Measurements from ENCODE around the gene FAM24A.
"Not testable (repeated sequence)": the region's sequence is repeated elsewhere in the genome, so short reads cannot be mapped to it uniquely, and the experiment has no call there.

The FAM24A gene

DNA sequence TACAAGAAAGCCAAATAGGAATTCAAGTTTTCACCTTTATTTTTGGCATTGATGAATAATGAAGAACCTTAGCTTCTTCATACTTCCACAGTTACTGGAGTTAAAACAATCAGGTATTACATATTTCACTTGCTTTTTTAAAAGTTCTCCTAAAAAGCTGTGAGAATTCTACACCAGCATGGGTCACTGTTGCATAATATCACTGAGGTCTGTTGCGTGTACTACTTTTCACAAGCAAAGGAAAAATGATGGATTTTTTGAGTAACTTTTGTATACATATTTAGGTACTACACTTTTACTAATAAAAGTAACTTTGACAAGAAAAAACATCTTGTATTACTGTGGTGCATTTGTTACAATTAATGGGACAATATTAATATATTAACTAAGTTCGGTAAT lies 46.2 kb upstream of the FAM24A start:
- peaks cover 74% of the 10 kb centered on the region for H3K79me2 ChIP-seq (ENCODE audit: low read length)
- no peaks in the 10 kb centered on the region for H3K4me1 ChIP-seq (ENCODE audit: low read length)
- no peaks in the 10 kb centered on the region for H3K9me2 ChIP-seq (replicated peaks; ENCODE audit: insufficient read depth, low read length)
- H3K36me3 ChIP-seq (replicated peaks; ENCODE audit: insufficient read depth, low read length), result no peaks in the 10 kb centered on the region
- no peak overlapping the region for H2AFZ ChIP-seq (ENCODE audit: low read length)
- no peaks in the 10 kb centered on the region for H3K9me3 ChIP-seq (replicated peaks; ENCODE audit: insufficient read depth, low read length)
- no peaks in the 10 kb centered on the region for H3K27me3 ChIP-seq (replicated peaks; ENCODE audit: insufficient read depth, low read length)
- DNase-seq, result no peak
- no peak overlapping the region for H3K27ac ChIP-seq (ENCODE audit: low read length)
- H4K20me1 ChIP-seq (ENCODE audit: insufficient read depth, low read length), result no peaks in the 10 kb centered on the region
- no peak overlapping the region for H3K4me2 ChIP-seq (ENCODE audit: low read depth, low read length)
- no peak overlapping the region for H3K9ac ChIP-seq (ENCODE audit: low read length)
- H3F3A ChIP-seq (ENCODE audit: insufficient read depth, low read length), result no peaks in the 10 kb centered on the region
- H3K4me3 ChIP-seq (ENCODE audit: low read length), result no peak overlapping the region
- TF ChIP-seq EZH2phosphoT487 (IDR thresholded peaks at IDR 0.05; ENCODE audit: low read length) (no peak), EZH2 (optimal IDR thresholded peaks at IDR 0.05; ENCODE audit: low read depth, low read length) (no peak)
- TF ChIP-seq, protein P1, sequence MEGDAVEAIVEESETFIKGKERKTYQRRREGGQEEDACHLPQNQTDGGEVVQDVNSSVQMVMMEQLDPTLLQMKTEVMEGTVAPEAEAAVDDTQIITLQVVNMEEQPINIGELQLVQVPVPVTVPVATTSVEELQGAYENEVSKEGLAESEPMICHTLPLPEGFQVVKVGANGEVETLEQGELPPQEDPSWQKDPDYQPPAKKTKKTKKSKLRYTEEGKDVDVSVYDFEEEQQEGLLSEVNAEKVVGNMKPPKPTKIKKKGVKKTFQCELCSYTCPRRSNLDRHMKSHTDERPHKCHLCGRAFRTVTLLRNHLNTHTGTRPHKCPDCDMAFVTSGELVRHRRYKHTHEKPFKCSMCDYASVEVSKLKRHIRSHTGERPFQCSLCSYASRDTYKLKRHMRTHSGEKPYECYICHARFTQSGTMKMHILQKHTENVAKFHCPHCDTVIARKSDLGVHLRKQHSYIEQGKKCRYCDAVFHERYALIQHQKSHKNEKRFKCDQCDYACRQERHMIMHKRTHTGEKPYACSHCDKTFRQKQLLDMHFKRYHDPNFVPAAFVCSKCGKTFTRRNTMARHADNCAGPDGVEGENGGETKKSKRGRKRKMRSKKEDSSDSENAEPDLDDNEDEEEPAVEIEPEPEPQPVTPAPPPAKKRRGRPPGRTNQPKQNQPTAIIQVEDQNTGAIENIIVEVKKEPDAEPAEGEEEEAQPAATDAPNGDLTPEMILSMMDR (IDR thresholded peaks at IDR 0.05; ENCODE audit: low read length), result no peak

- H3K9ac ChIP-seq (ENCODE audit: low read length), result no peak overlapping the region
- no peak for DNase-seq
- H3K4me3 ChIP-seq (ENCODE audit: low read length), result no peak overlapping the region
- no peaks in the 10 kb centered on the region for H3K9me2 ChIP-seq (replicated peaks; ENCODE audit: insufficient read depth, low read length)
- H3K79me2 ChIP-seq (ENCODE audit: low read length), result peaks cover 67% of the 10 kb centered on the region
- no peaks in the 10 kb centered on the region for H3K27me3 ChIP-seq (replicated peaks; ENCODE audit: insufficient read depth, low read length)
- H3K36me3 ChIP-seq (replicated peaks; ENCODE audit: insufficient read depth, low read length), result no peaks in the 10 kb centered on the region
- no peak overlapping the region for H3K27ac ChIP-seq (ENCODE audit: low read length)
- H4K20me1 ChIP-seq (ENCODE audit: insufficient read depth, low read length), result no peaks in the 10 kb centered on the region
- H2AFZ ChIP-seq (ENCODE audit: low read length), result no peak overlapping the region
- H3K9me3 ChIP-seq (replicated peaks; ENCODE audit: insufficient read depth, low read length), result no peaks in the 10 kb centered on the region
- H3K4me1 ChIP-seq (ENCODE audit: low read length), result no peaks in the 10 kb centered on the region
- TF ChIP-seq EZH2 (optimal IDR thresholded peaks at IDR 0.05; ENCODE audit: low read depth, low read length), result no peak
- no peak for TF ChIP-seq EZH2phosphoT487 (IDR thresholded peaks at IDR 0.05; ENCODE audit: low read length)
- TF ChIP-seq, protein P1 (IDR thresholded peaks at IDR 0.05; ENCODE audit: low read length), result no peak
- no peak overlapping the region for H3K4me2 ChIP-seq (ENCODE audit: low read depth, low read length)
- H3F3A ChIP-seq (ENCODE audit: insufficient read depth, low read length), result no peaks in the 10 kb centered on the region
These were observed 45.5 kb upstream of the FAM24A start for GRCh38 chr10:122864901-122865300.

- not testable (repeated sequence) for H3K27ac ChIP-seq (ENCODE audit: low read length); H3K36me3 ChIP-seq (replicated peaks; ENCODE audit: insufficient read depth, low read length); H3K9ac ChIP-seq (ENCODE audit: low read length); H4K20me1 ChIP-seq (ENCODE audit: insufficient read depth, low read length); H3K27me3 ChIP-seq (replicated peaks; ENCODE audit: insufficient read depth, low read length); H3K4me1 ChIP-seq (ENCODE audit: low read length); H3K4me2 ChIP-seq (ENCODE audit: low read depth, low read length); DNase-seq; H3F3A ChIP-seq (ENCODE audit: insufficient read depth, low read length); H3K9me2 ChIP-seq (replicated peaks; ENCODE audit: insufficient read depth, low read length); H3K4me3 ChIP-seq (ENCODE audit: low read length); H3K9me3 ChIP-seq (replicated peaks; ENCODE audit: insufficient read depth, low read length); H2AFZ ChIP-seq (ENCODE audit: low read length)
- peaks cover 49% of the 10 kb centered on the region for H3K79me2 ChIP-seq (ENCODE audit: low read length)
These were observed 43.5 kb upstream of the FAM24A start for GRCh38 chr10:122866757-122867482.

- not testable (repeated sequence) for DNase-seq; H3K4me3 ChIP-seq (ENCODE audit: low read length); H3K27me3 ChIP-seq (replicated peaks; ENCODE audit: insufficient read depth, low read length); H3K9me2 ChIP-seq (replicated peaks; ENCODE audit: insufficient read depth, low read length); H3K9me3 ChIP-seq (replicated peaks; ENCODE audit: insufficient read depth, low read length); H3K36me3 ChIP-seq (replicated peaks; ENCODE audit: insufficient read depth, low read length); H3K4me2 ChIP-seq (ENCODE audit: low read depth, low read length); H4K20me1 ChIP-seq (ENCODE audit: insufficient read depth, low read length); H2AFZ ChIP-seq (ENCODE audit: low read length); H3K27ac ChIP-seq (ENCODE audit: low read length); H3K9ac ChIP-seq (ENCODE audit: low read length); H3F3A ChIP-seq (ENCODE audit: insufficient read depth, low read length); H3K4me1 ChIP-seq (ENCODE audit: low read length)
- H3K79me2 ChIP-seq (ENCODE audit: low read length), result peaks cover 41% of the 10 kb centered on the region
These were observed 41.6 kb upstream of the FAM24A start for GRCh38 chr10:122868768-122869167.

DNA sequence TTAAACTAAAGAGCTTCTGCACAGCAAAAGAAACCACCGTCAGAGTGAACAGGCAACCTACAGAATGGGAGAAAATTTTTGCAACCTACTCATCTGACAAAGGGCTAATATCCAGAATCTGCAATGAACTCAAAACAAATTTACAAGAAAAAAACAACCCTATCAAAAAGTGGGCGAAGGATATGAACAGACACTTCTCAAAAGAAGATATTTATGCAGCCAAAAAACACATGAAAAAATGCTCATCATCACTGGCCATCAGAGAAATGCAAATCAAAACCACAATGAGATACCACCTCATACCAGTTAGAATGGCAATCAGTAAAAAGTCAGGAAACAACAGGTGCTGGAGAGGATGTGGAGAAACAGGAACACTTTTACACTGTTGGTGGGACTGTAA lies 38.5 kb upstream of the FAM24A start:
- not testable (repeated sequence) for DNase-seq; H3F3A ChIP-seq (ENCODE audit: insufficient read depth, low read length); H3K27ac ChIP-seq (ENCODE audit: low read length); H3K4me1 ChIP-seq (ENCODE audit: low read length); H3K4me3 ChIP-seq (ENCODE audit: low read length); H3K9me3 ChIP-seq (replicated peaks; ENCODE audit: insufficient read depth, low read length); H3K36me3 ChIP-seq (replicated peaks; ENCODE audit: insufficient read depth, low read length); H3K9me2 ChIP-seq (replicated peaks; ENCODE audit: insufficient read depth, low read length); H4K20me1 ChIP-seq (ENCODE audit: insufficient read depth, low read length); H2AFZ ChIP-seq (ENCODE audit: low read length); H3K27me3 ChIP-seq (replicated peaks; ENCODE audit: insufficient read depth, low read length); H3K4me2 ChIP-seq (ENCODE audit: low read depth, low read length); H3K9ac ChIP-seq (ENCODE audit: low read length)
- peaks cover 40% of the 10 kb centered on the region for H3K79me2 ChIP-seq (ENCODE audit: low read length)

Data from MM.1S (cell line).